Psoas muscle (tissue), 8 donors: Measurements from ENCODE around the gene SEMA3D. TPM values are rescaled to one million over a fixed set of nuclear protein-coding genes. Genes with fewer than 3 reads are reported as not detected.

Experiments used
- ATAC-seq, 4 donors: fragments of 200-7000 bp; cut with Tn5 transposase; one replicate each; pipeline ENCODE4 v1.9.1; 2020; ENCODE audit warnings: moderate library complexity in 3 of 4, mild to moderate bottlenecking in 2 of 4
- DNase-seq, 2 donors: peaks; one replicate each; pipeline ENCODE4 v3.0.0-alpha.2; 2020
- H3K27ac ChIP-seq: fragments of 200-600 bp; one replicate; pipeline ENCODE4 v1.8.0; 2022
- H3K27me3 ChIP-seq, 3 donors: fragments of 200-600 bp in 1 of 3; one replicate each; pipeline versions ENCODE4 v1.6.1 to v1.8.0; 2013 to 2022; ENCODE audit warnings: low read length in 2 of 3, mild to moderate bottlenecking in 2 of 3, moderate library complexity in 1 of 3; ENCODE audit not compliant: insufficient read depth in 3 of 3
- H3K36me3 ChIP-seq, 2 donors: fragments of 200-600 bp in 1 of 2; one replicate each; pipeline versions ENCODE4 v1.6.1 to v1.8.0; 2013 to 2022; ENCODE audit warnings: low read depth in 1 of 2, mild to moderate bottlenecking in 1 of 2, moderate library complexity in 1 of 2; ENCODE audit not compliant: insufficient read depth in 1 of 2
- H3K4me1 ChIP-seq: fragments of 200-600 bp; one replicate; pipeline ENCODE4 v1.8.0; 2022
- H3K4me3 ChIP-seq: fragments of 200-600 bp; one replicate; pipeline ENCODE4 v1.8.0; 2022; ENCODE audit warnings: mild to moderate bottlenecking
- H3K9me3 ChIP-seq: fragments of 200-600 bp; one replicate; pipeline ENCODE4 v1.8.0; 2022
- CTCF ChIP-seq: fragments of 200-600 bp; IDR thresholded peaks from one replicate; pipeline ENCODE4 v1.8.0; 2022; ENCODE audit warnings: antibody characterized with exemption
- WGBS, 3 donors: extraction: QIAGEN DNeasy Blood & Tissue Kit; methylation state at CpG; one replicate each; pipeline versions ENCODE4 v1.1.6 to v1.1.7; 2013; 5-methylcytosine and 5-hydroxymethylcytosine counted together
- intact Hi-C, 2 donors: fragments of 100-400 bp; cut with DNase I; formaldehyde crosslinking; loops; one replicate each; pipeline versions ENCODE4 v1.11.0 to v1.14.2; 2022
- polyA plus RNA-seq, 3 donors: library from polyadenylated mRNA; stranded (reverse); fragments of 200-250 nt; gene quantifications; one replicate each; pipeline ENCODE4 v1.2.3, GENCODE V29; 2013
- total RNA-seq, 4 donors: library from RNA; stranded (reverse); fragmentation: NEBNext Ultra II Directional in 2 of 4; extraction: Animal tissue kit (Norgen Biotek cat#: 25700) in 2 of 4; gene quantifications; one replicate each; pipeline versions ENCODE4 v1.2.1 to v1.2.4, GENCODE V29; 2021 to 2023
- donor health status: healthy with polysubstance abuse.
- donor health status: DM: no; HTN: no; CAD: no; lungs with moderate emphysema.
- donor health status: Bipolar disorder and iron deficiency.
- donor health status: healthy.
- donor health status: DM: yes; HTN: yes; CAD: no.
- donor health status: DM: no; HTN: no; CAD: no.
- donor health status: DM: no; HTN: no; CAD: no.
- donor health status: DM: yes; HTN: yes; CAD: no.

The SEMA3D gene
- total and polyA plus RNA-seq, 7 donors, result 0.01 to 0.28 (median 0.06) TPM; not detected in 1

DNA sequence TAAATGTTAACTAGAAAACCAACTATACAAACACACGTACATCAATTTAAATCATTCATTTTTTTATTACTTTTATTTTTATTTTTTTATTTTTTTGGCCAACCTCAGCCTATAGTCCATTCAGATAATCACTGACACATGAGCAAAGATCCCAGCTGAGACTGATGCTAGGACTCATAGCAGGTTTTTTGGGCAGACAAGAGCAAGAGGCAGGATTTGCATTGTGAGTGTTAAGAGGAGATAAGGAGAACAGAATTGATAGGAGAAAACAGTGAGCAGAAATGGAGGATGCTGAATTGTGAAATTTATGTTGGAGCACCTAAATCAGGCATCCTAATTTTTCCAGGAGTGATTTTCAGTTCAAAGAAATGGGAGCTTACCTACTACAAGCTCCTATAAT, 240.3 kb downstream of the SEMA3D start:
- TF ChIP-seq CTCF, result no peak
- H3K4me3 ChIP-seq, result no peak overlapping the region
- WGBS, 3 donors, result 75 to 90% (median 85%) methylated on average over 1 of the region's 1 CpG
- intact Hi-C loops, result no loop called here
- DNase-seq (no peak), ATAC-seq (no peak)
- H3K4me1 ChIP-seq, result no peaks in the 10 kb centered on the region
- no peaks in the 10 kb centered on the region for H3K36me3 ChIP-seq
- H3K27me3 ChIP-seq, result no peaks in the 10 kb centered on the region
- no peak overlapping the region for H3K27ac ChIP-seq
- H3K9me3 ChIP-seq, result no peaks in the 10 kb centered on the region
